Measurements from ENCODE around the gene B3GNT2. TPM values are rescaled to one million over a fixed set of nuclear protein-coding genes. Genes with fewer than 3 reads are reported as not detected.

Gene B3GNT2
- total and polyA plus RNA-seq, 2 of the 4 experiments (the other 2 are of a cell fraction) = 5.0 to 11.1 TPM

- ChIA-PET CTCF (no interaction called here), POLR2A (ENCODE audit: unreplicated experiment) (no interaction called here)
- no peak overlapping the region for H2BK15ac ChIP-seq (ENCODE audit: low read depth, low read length)
- H3K79me1 ChIP-seq (ENCODE audit: low read depth in 1 of 2, low read length in 2 of 2) = peaks cover 23% of the 10 kb centered on the region in 2 experiments
- no peak overlapping the region for H3K18ac ChIP-seq (ENCODE audit: low read depth, low read length)
- H2BK5ac ChIP-seq (ENCODE audit: low read depth, low read length, poor library complexity, severe bottlenecking) = no peak overlapping the region
- no peak for DNase-seq
- H3K9me1 ChIP-seq (ENCODE audit: insufficient read depth, low read length) = peaks cover 5% of the 10 kb centered on the region; the same call in 1 of the 2 replicates
- H3K9ac ChIP-seq (ENCODE audit: low read depth, low read length) = no peak overlapping the region
- no peak overlapping the region for H3K4me3 ChIP-seq (ENCODE audit: insufficient read depth, low read depth, low read length)
- H4K5ac ChIP-seq (ENCODE audit: low read depth, low read length) = no peak overlapping the region
- H3K27ac ChIP-seq (ENCODE audit: insufficient read depth, low read length) = no peak overlapping the region
- no peak overlapping the region for H2AK9ac ChIP-seq (replicated peaks; ENCODE audit: low read depth, low read length, poor library complexity)
- H3K23ac ChIP-seq (ENCODE audit: low read depth, low read length) = no peak overlapping the region
- no peak overlapping the region for H4K91ac ChIP-seq (ENCODE audit: insufficient read depth, low read depth, low read length)
- TF ChIP-seq CEBPB (IDR thresholded peaks at IDR 0.05; ENCODE audit: low read depth, low read length) (no peak), NFE2L2 (IDR thresholded peaks at IDR 0.05; ENCODE audit: low read depth, low read length) (no peak), CHD1 (IDR thresholded peaks at IDR 0.05; ENCODE audit: low read depth, low read length) (no peak), MAZ (IDR thresholded peaks at IDR 0.05; ENCODE audit: borderline replicate concordance, low read depth, low read length) (no peak)
- TF ChIP-seq, protein P1, sequence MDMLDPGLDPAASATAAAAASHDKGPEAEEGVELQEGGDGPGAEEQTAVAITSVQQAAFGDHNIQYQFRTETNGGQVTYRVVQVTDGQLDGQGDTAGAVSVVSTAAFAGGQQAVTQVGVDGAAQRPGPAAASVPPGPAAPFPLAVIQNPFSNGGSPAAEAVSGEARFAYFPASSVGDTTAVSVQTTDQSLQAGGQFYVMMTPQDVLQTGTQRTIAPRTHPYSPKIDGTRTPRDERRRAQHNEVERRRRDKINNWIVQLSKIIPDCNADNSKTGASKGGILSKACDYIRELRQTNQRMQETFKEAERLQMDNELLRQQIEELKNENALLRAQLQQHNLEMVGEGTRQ (IDR thresholded peaks at IDR 0.05; ENCODE audit: low read depth, low read length) = no peak
- no CpG with 5 or more reads among the region's 8 CpGs for WGBS, 2 experiments (ENCODE audit: extremely low coverage in 2 of 2, insufficient read length in 1 of 2)
- no peak overlapping the region for H3K4ac ChIP-seq (ENCODE audit: low read depth, low read length)
- no TSS peak for BruUV-seq (replicated peaks)
- intact Hi-C loops (cut with micrococcal nuclease) (no loop called here), in situ Hi-C loops (cut with MboI; ENCODE audit: low sequenced_read_pairs) (no loop called here), dilution Hi-C loops (cut with HindIII; ENCODE audit: low sequenced_read_pairs, unreplicated experiment) (no loop called here)
- no peak overlapping the region for H3K14ac ChIP-seq (replicated peaks; ENCODE audit: low read depth, low read length)
- no peak for ATAC-seq (ENCODE audit: low read depth)
- H3K56ac ChIP-seq (ENCODE audit: extremely low read depth, insufficient read depth, low read length) = no peak overlapping the region
- H3K27me3 ChIP-seq (ENCODE audit: control insufficient read depth, insufficient read depth, low read length) = no peaks in the 10 kb centered on the region
- no peaks in the 10 kb centered on the region for H3K9me3 ChIP-seq (ENCODE audit: control insufficient read depth, insufficient read depth, low read length)
- H3K36me3 ChIP-seq (ENCODE audit: control insufficient read depth, insufficient read depth, low read length) = peaks cover 5% of the 10 kb centered on the region; the same call in 1 of the 2 replicates
- peaks cover 8% of the 10 kb centered on the region; the same call in 1 of the 2 replicates for H4K20me1 ChIP-seq (ENCODE audit: insufficient read depth, low read length)
- no peak overlapping the region for H2AFZ ChIP-seq (replicated peaks; ENCODE audit: low read length, poor library complexity)
- H2BK120ac ChIP-seq (ENCODE audit: low read depth, low read length) = no peak overlapping the region
- H3K4me1 ChIP-seq (ENCODE audit: control insufficient read depth, insufficient read depth, low read length) = peaks cover 5% of the 10 kb centered on the region
- no peak overlapping the region for H2BK20ac ChIP-seq (ENCODE audit: low read depth, low read length)
- H2AK5ac ChIP-seq (ENCODE audit: low read depth, low read length) = no peak overlapping the region
- H3K4me2 ChIP-seq (ENCODE audit: low read depth, low read length) = no peak overlapping the region
- no peak overlapping the region for H4K8ac ChIP-seq (ENCODE audit: low read depth in 2 of 2, low read length in 2 of 2)
These were observed 26.8 kb downstream of the B3GNT2 start for GRCh38 chr2:62222674-62223073.
